ENCODE data around the gene BRPF3. TPM values are rescaled to one million over a fixed set of nuclear protein-coding genes. Genes with fewer than 3 reads are reported as not detected.

The BRPF3 gene
- total and polyA plus RNA-seq, 9 of the 15 experiments (the other 6 are each of a cell fraction or from before 2014, with no cell fraction given): 2.2 to 19.3 (median 8.0) TPM

- BruUV-seq (replicated peaks): no TSS peak
- no peaks in the 10 kb centered on the region for H3K9me1 ChIP-seq (ENCODE audit: control insufficient read depth, insufficient read depth, low read length)
- peak; percentile 6 for FAIRE-seq
- no peaks in the 10 kb centered on the region for H3K79me2 ChIP-seq (ENCODE audit: control insufficient read depth, insufficient read depth, low read length)
- in situ Hi-C loops (cut with MboI): no loop called here
- H3K36me3 ChIP-seq (ENCODE audit: control insufficient read depth, insufficient read depth, low read length): no peaks in the 10 kb centered on the region
- H3K27me3 ChIP-seq (ENCODE audit: control insufficient read depth in 2 of 2, insufficient read depth in 2 of 2, low read length in 2 of 2): peaks cover 38 to 48% of the 10 kb centered on the region in 2 experiments
- no peaks in the 10 kb centered on the region for H4K20me1 ChIP-seq (replicated peaks; ENCODE audit: control insufficient read depth, insufficient read depth, low read length)
- DNase-seq (ENCODE audit: extremely low read depth in 1 of 4, low spot score in 3 of 4): no peak
- H2AFZ ChIP-seq (ENCODE audit: low read depth, low read length): no peak overlapping the region
- no peak overlapping the region for H3K4me2 ChIP-seq (ENCODE audit: insufficient read depth, low read length)
- H3K9ac ChIP-seq (ENCODE audit: insufficient read depth in 1 of 2, low read depth in 2 of 2, low read length in 2 of 2): no peak overlapping the region
- H3K4me1 ChIP-seq (replicated peaks in 1 of 2; ENCODE audit: control insufficient read depth in 2 of 2, insufficient read depth in 2 of 2, low read length in 2 of 2): peaks cover 6 to 25% of the 10 kb centered on the region in 2 experiments; a peak in 4 of 5 replicates
- H3K4me3 ChIP-seq: no peak overlapping the region
- CTCF ChIA-PET (ENCODE audit: low intra/inter-chr PET ratio): no interaction called here
- POLR2A ChIA-PET: no interaction called here
- H3K27ac ChIP-seq (ENCODE audit: extremely low read depth, low read depth, low read length): no peak overlapping the region
- intact Hi-C loops (cut with micrococcal nuclease): no loop called here
- 21% methylated on average over 13 of the region's 13 CpGs for WGBS (ENCODE audit: insufficient coverage, low coverage, missing lambda C conversion rate)
- H3K9me3 ChIP-seq (replicated peaks; ENCODE audit: control insufficient read depth, insufficient read depth, low read depth, low read length): no peaks in the 10 kb centered on the region
- no peak for ATAC-seq
- TF ChIP-seq CEBPG (CRISPR knock-in tag; IDR thresholded peaks at IDR 0.05): no peak
- no peak for TF ChIP-seq CEBPG (tag; conservative IDR thresholded peaks at IDR 0.05 in 1 of 2, IDR thresholded peaks at IDR 0.05 in 1 of 2)
- TF ChIP-seq ATF3 (IDR thresholded peaks at IDR 0.05): peak; percentile 58; the same call in 1 of the 2 replicates
- TF ChIP-seq ATF3 (CRISPR knock-in tag; conservative IDR thresholded peaks at IDR 0.05): no peak
- no peak for TF ChIP-seq ZNF212 (CRISPR knock-in tag; IDR thresholded peaks at IDR 0.05)
- no peak for TF ChIP-seq CBX3 (IDR thresholded peaks at IDR 0.05; ENCODE audit: borderline replicate concordance in 1 of 2, low read length in 2 of 2)
- TF ChIP-seq ID3 (CRISPR knock-in tag; IDR thresholded peaks at IDR 0.05): no peak
- no peak for TF ChIP-seq ID3 (tag; IDR thresholded peaks at IDR 0.05)
- no peak for TF ChIP-seq ATF2 (CRISPR knock-in tag; IDR thresholded peaks at IDR 0.05)
- TF ChIP-seq AFF1 (IDR thresholded peaks at IDR 0.05; ENCODE audit: low read depth in 1 of 2, partially characterized antibody in 2 of 2): no peak
- TF ChIP-seq TFAM (CRISPR knock-in tag; conservative IDR thresholded peaks at IDR 0.05): no peak
- TF ChIP-seq POLR2B (IDR thresholded peaks at IDR 0.05; ENCODE audit: low read depth, partially characterized antibody): no peak
- no peak for TF ChIP-seq ZNF766 (CRISPR knock-in tag; conservative IDR thresholded peaks at IDR 0.05)
- peak; percentile 29; the same call in 1 of the 2 replicates for TF ChIP-seq CBFA2T3 (IDR thresholded peaks at IDR 0.05)
- TF ChIP-seq RCOR1 (IDR thresholded peaks at IDR 0.05; ENCODE audit: borderline replicate concordance in 1 of 2, low read depth in 2 of 2, low read length in 2 of 2): 0 out of 4 replicates have a peak, but pooled peaks of 1 of the 2 experiments have one; percentile 23
These were observed 70.5 kb downstream of the BRPF3 start for GRCh38 chr6:36266913-36267644.
